Measurements from ENCODE around the gene RPTOR.

GRCh38 chr17:80830020-80830780 lies 285.6 kb downstream of the RPTOR start:
- no peak for TF ChIP-seq CTCF (IDR thresholded peaks at IDR 0.05; ENCODE audit: poor library complexity, severe bottlenecking)
- TF ChIP-seq REST (IDR thresholded peaks at IDR 0.05; ENCODE audit: borderline replicate concordance), result no peak
- TF ChIP-seq EZH2 (IDR thresholded peaks at IDR 0.05; ENCODE audit: borderline replicate concordance, insufficient read depth, low read length, poor library complexity, severe bottlenecking), result no peak
- no peak for TF ChIP-seq POLR2AphosphoS5 (IDR thresholded peaks at IDR 0.05)
- no peak for TF ChIP-seq EP300 (conservative IDR thresholded peaks at IDR 0.05; ENCODE audit: poor library complexity, severe bottlenecking)
- TF ChIP-seq SMC3 (conservative IDR thresholded peaks at IDR 0.05; ENCODE audit: poor library complexity), result no peak
- TF ChIP-seq MXI1 (conservative IDR thresholded peaks at IDR 0.05; ENCODE audit: poor library complexity, severe bottlenecking), result no peak
- no peak for TF ChIP-seq RAD21 (conservative IDR thresholded peaks at IDR 0.05)
